Body of pancreas (tissue), 4 donors: ENCODE measurements around the gene RNF7.

Source experiments
- POLR2A ChIP-seq, 3 donors: fragments of 450-650 bp; IDR thresholded peaks; one replicate each; pipeline ENCODE4 v1.6.1; 2016; ENCODE audit warnings: antibody characterized with exemption in 3 of 3, mild to moderate bottlenecking in 2 of 3
- TF ChIP-seq, protein P1 (sequence below), 7 experiments: fragments of 450-650 bp in 4 of 7; fragments of 200-600 bp in 3 of 7; sonication (generic) in 3 of 7; IDR thresholded peaks; one replicate each; pipeline ENCODE4 v1.5.1; 2016 to 2019; ENCODE audit warnings: antibody characterized with exemption in 7 of 7

DNA sequence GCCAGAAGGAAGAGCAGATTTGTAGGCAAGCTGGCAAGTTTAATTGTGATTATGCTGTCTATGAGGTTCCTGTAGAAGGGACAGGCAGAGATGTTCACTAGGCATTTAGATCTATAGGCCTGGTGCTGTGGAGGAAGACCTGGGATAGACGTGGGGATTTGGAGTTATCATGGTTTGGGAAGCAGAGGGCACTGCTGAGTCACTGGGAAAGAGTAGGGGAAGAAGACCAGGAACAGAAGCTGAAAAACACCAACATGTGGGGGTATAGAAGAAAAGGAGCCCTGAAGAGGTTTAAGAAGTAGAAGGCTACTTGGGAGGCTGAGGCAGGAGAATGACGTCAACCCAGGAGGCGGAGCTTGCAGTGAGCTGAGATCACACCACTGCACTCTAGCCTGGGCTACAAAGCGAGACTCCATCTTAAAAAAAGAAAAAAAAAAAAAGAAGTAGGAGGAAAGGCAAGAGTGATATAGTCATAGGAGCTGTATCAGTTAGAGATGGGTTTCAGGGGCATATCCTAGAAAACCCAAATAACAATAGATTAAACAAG is 44.4 kb downstream of the RNF7 start:
- TF ChIP-seq, protein P1, sequence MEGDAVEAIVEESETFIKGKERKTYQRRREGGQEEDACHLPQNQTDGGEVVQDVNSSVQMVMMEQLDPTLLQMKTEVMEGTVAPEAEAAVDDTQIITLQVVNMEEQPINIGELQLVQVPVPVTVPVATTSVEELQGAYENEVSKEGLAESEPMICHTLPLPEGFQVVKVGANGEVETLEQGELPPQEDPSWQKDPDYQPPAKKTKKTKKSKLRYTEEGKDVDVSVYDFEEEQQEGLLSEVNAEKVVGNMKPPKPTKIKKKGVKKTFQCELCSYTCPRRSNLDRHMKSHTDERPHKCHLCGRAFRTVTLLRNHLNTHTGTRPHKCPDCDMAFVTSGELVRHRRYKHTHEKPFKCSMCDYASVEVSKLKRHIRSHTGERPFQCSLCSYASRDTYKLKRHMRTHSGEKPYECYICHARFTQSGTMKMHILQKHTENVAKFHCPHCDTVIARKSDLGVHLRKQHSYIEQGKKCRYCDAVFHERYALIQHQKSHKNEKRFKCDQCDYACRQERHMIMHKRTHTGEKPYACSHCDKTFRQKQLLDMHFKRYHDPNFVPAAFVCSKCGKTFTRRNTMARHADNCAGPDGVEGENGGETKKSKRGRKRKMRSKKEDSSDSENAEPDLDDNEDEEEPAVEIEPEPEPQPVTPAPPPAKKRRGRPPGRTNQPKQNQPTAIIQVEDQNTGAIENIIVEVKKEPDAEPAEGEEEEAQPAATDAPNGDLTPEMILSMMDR (IDR thresholded peaks at IDR 0.05): no peak
- no peak for TF ChIP-seq POLR2A (IDR thresholded peaks at IDR 0.05)
